Activated CD8-positive, alpha-beta memory T cell treated with anti-CD3 and anti-CD28 coated beads for 4 hours (primary cell): ENCODE results near the gene PTPRN2.

Source experiments
- DNase-seq, 2 donors: peaks; one replicate each; pipeline ENCODE4 v3.0.0-alpha.2; 2020; ENCODE audit warnings: low read depth in 2 of 2

Gene PTPRN2

GRCh38 chr7:157803906-157804305 is 783.7 kb downstream of the PTPRN2 start:
- no peak for DNase-seq

- no peak for DNase-seq
Observed at GRCh38 chr7:157801971-157802675, 785.5 kb downstream of the PTPRN2 start.

- DNase-seq = no peak
Observed at GRCh38 chr7:157801113-157801512, 786.5 kb downstream of the PTPRN2 start.

- DNase-seq = no peak
Observed at GRCh38 chr7:157800281-157800680, 787.3 kb downstream of the PTPRN2 start.

- no peak for DNase-seq
Observed at GRCh38 chr7:157799076-157799685, 788.4 kb downstream of the PTPRN2 start.

GRCh38 chr7:157797361-157797760 is 790.3 kb downstream of the PTPRN2 start:
- DNase-seq = no peak

- DNase-seq = no peak
Observed at GRCh38 chr7:157796846-157797245, 790.8 kb downstream of the PTPRN2 start.

GRCh38 chr7:157795643-157796042 is 792.0 kb downstream of the PTPRN2 start:
- no peak for DNase-seq

- no peak for DNase-seq
Observed at GRCh38 chr7:157795199-157795598, 792.4 kb downstream of the PTPRN2 start.

GRCh38 chr7:157794746-157795065 is 792.9 kb downstream of the PTPRN2 start:
- no peak for DNase-seq

GRCh38 chr7:157793973-157794745 is 793.5 kb downstream of the PTPRN2 start:
- DNase-seq = no peak

GRCh38 chr7:157793087-157793353 is 794.6 kb downstream of the PTPRN2 start:
- no peak for DNase-seq

GRCh38 chr7:157792241-157793086 is 795.2 kb downstream of the PTPRN2 start:
- no peak for DNase-seq

- DNase-seq = no peak
Observed at GRCh38 chr7:157791666-157792065, 796.0 kb downstream of the PTPRN2 start.

GRCh38 chr7:157791261-157791660 is 796.4 kb downstream of the PTPRN2 start:
- DNase-seq = no peak

GRCh38 chr7:157789942-157790341 is 797.7 kb downstream of the PTPRN2 start:
- no peak for DNase-seq

GRCh38 chr7:157789094-157789493 is 798.5 kb downstream of the PTPRN2 start:
- no peak for DNase-seq

- no peak for DNase-seq
Observed at GRCh38 chr7:157788573-157788972, 799.0 kb downstream of the PTPRN2 start.

GRCh38 chr7:157787275-157787701 is 800.3 kb downstream of the PTPRN2 start:
- DNase-seq = no peak

- DNase-seq = no peak
Observed at GRCh38 chr7:157786375-157787274, 801.0 kb downstream of the PTPRN2 start.

- no peak for DNase-seq
Observed at GRCh38 chr7:157785486-157786186, 802.0 kb downstream of the PTPRN2 start.
